ENCODE results near the gene CETN3. TPM values are rescaled to one million over a fixed set of nuclear protein-coding genes. Genes with fewer than 3 reads are reported as not detected.

The CETN3 gene
- total RNA-seq, 3 donors from 2014 or later (not counting 1 experiment from before 2014, with no cell fraction given) = 3.2 to 8.5 (median 4.0) TPM

DNA sequence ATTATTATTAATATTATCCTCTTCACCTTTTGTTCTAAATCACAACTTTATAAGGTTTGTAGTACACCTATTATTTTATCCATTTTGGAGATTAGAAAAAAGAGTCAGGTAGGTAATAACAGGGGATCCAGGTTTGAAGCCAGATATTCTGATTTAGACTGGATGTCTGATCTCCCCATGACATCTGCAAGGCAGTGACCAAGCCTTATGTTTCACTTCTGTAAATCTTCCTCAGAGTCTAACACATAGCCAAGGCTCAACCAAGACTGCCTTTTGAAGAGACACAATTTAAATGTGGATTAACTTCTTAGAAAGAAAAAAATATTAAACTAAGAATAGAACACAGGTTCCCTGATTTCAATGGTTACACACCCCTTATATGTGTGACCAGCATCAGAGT is 44.2 kb downstream of the CETN3 start:
- Histone ChIP-seq H3K4me1 (ENCODE audit: control insufficient read depth, insufficient read depth, low read length) (no peaks in the 10 kb centered on the region), H3K27me3 (ENCODE audit: control insufficient read depth, insufficient read depth, low read length) (peaks cover 2% of the 10 kb centered on the region), H3K27ac (ENCODE audit: low read length) (no peak overlapping the region), H3K9me3 (ENCODE audit: control insufficient read depth, insufficient read depth, low read length) (no peaks in the 10 kb centered on the region), H3K4me3 (ENCODE audit: low read length) (no peak overlapping the region), H3K36me3 (ENCODE audit: control insufficient read depth, insufficient read depth, low read length) (no peaks in the 10 kb centered on the region)
- DNase-seq = no peak
- TF ChIP-seq, protein P1, sequence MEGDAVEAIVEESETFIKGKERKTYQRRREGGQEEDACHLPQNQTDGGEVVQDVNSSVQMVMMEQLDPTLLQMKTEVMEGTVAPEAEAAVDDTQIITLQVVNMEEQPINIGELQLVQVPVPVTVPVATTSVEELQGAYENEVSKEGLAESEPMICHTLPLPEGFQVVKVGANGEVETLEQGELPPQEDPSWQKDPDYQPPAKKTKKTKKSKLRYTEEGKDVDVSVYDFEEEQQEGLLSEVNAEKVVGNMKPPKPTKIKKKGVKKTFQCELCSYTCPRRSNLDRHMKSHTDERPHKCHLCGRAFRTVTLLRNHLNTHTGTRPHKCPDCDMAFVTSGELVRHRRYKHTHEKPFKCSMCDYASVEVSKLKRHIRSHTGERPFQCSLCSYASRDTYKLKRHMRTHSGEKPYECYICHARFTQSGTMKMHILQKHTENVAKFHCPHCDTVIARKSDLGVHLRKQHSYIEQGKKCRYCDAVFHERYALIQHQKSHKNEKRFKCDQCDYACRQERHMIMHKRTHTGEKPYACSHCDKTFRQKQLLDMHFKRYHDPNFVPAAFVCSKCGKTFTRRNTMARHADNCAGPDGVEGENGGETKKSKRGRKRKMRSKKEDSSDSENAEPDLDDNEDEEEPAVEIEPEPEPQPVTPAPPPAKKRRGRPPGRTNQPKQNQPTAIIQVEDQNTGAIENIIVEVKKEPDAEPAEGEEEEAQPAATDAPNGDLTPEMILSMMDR (IDR thresholded peaks at IDR 0.05) = no peak
- intact Hi-C loops (cut with micrococcal nuclease) = no loop called here
- no peak for ATAC-seq
- no peak overlapping the region for H3K27ac Mint-ChIP-seq
- H3K4me1 Mint-ChIP-seq = no peaks in the 10 kb centered on the region
- H3K27me3 Mint-ChIP-seq (ENCODE audit: low read depth in 2 of 2) = peaks cover 7 to 19% of the 10 kb centered on the region in 2 donors
- H3K9me3 Mint-ChIP-seq = no peaks in the 10 kb centered on the region
- H3K4me3 Mint-ChIP-seq = no peak overlapping the region
- H3K36me3 Mint-ChIP-seq = no peaks in the 10 kb centered on the region

DNA sequence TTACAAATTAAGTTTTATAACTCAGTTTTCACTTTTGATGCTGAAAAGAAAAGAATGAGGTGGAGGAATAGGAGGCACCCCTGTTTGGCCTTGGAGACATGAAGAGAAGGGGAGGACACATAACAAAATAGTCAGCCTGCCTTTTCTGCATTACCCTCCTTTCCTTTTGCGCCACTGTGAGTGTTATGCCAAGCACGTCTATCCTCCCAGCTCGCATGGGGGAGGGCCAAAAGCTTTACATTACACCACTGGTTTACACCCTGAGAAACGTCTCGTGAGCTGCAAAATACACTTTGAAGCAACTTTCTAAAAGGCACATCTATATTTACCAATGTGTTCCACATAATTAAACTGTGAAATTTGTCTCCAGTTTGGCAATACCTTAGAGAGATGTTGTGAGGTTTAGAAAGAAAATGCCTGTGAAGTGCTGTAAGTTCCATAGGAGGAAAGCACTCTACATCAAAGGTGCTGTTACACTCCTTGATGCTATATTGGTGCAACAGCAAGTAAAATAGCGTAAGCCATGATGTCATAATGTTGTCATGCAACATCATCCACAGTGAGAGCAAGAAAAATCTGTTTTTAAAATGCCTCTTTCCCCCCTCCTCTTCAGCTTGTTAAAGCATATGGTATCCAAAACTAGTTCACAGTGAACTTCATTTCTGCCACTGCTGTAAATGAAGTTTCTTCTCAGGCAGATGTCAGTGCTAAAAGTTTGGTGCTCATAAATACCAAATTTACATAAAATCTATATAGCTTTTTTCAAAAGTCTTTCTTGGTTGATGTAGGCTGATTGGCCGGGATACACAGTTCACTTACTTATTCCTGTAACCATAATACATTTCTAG is 50.3 kb downstream of the CETN3 start:
- no peak overlapping the region for H3K27ac ChIP-seq (ENCODE audit: low read length)
- H3K9me3 ChIP-seq (ENCODE audit: control insufficient read depth, insufficient read depth, low read length) = no peaks in the 10 kb centered on the region
- no peaks in the 10 kb centered on the region for H3K36me3 Mint-ChIP-seq
- peaks cover 2% of the 10 kb centered on the region for H3K27me3 ChIP-seq (ENCODE audit: control insufficient read depth, insufficient read depth, low read length)
- H3K36me3 ChIP-seq (ENCODE audit: control insufficient read depth, insufficient read depth, low read length) = no peaks in the 10 kb centered on the region
- no peak overlapping the region for H3K27ac Mint-ChIP-seq
- DNase-seq (no peak), ATAC-seq (no peak)
- no peak overlapping the region for H3K4me3 ChIP-seq (ENCODE audit: low read length)
- 91% methylated on average over 7 of the region's 7 CpGs for WGBS (ENCODE audit: insufficient coverage)
- peaks cover 6 to 26% of the 10 kb centered on the region in 2 donors for H3K27me3 Mint-ChIP-seq (ENCODE audit: low read depth in 2 of 2)
- no peaks in the 10 kb centered on the region for H3K4me1 ChIP-seq (ENCODE audit: control insufficient read depth, insufficient read depth, low read length)
- no peak overlapping the region for H3K4me3 Mint-ChIP-seq
- TF ChIP-seq, protein P1 (IDR thresholded peaks at IDR 0.05) = no peak
- intact Hi-C loops (cut with micrococcal nuclease) = no loop called here
- H3K4me1 Mint-ChIP-seq = no peaks in the 10 kb centered on the region
- H3K9me3 Mint-ChIP-seq = no peaks in the 10 kb centered on the region

DNA sequence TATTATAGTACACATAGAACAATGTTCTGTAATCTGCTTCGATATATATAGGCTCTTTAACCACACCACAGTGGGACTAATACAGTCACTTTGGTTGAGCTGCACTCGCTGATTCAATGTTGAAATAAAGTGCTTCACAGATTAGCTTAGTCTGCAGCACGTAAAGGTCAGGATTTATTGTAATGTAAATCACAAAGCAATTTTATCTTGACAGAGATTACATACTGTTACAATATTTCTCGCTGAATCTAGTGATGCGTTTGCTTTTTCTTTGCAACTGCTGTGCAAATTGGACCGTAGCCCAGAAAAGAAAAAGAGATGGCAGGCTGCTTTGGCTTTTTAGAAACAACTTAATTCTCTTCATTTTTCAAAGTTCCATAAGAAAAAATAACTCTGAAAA is 52.9 kb downstream of the CETN3 start:
- Mint-ChIP-seq H3K27ac (no peak overlapping the region), H3K4me3 (no peak overlapping the region), H3K27me3 (ENCODE audit: low read depth in 2 of 2) (peaks cover 6 to 13% of the 10 kb centered on the region in 2 donors), H3K4me1 (no peaks in the 10 kb centered on the region), H3K9me3 (no peaks in the 10 kb centered on the region), H3K36me3 (no peaks in the 10 kb centered on the region)
- 87% methylated on average over 6 of the region's 6 CpGs for whole genome bisulfite sequencing (ENCODE audit: insufficient coverage)
- no peak for DNase-seq
- ATAC-seq = no peak
- no peaks in the 10 kb centered on the region for H3K9me3 ChIP-seq (ENCODE audit: control insufficient read depth, insufficient read depth, low read length)
- no peak overlapping the region for H3K4me3 ChIP-seq (ENCODE audit: low read length)
- no peaks in the 10 kb centered on the region for H3K4me1 ChIP-seq (ENCODE audit: control insufficient read depth, insufficient read depth, low read length)
- peaks cover 2% of the 10 kb centered on the region for H3K27me3 ChIP-seq (ENCODE audit: control insufficient read depth, insufficient read depth, low read length)
- intact Hi-C loops (cut with micrococcal nuclease) = no loop called here
- H3K36me3 ChIP-seq (ENCODE audit: control insufficient read depth, insufficient read depth, low read length) = no peaks in the 10 kb centered on the region
- TF ChIP-seq, protein P1 (IDR thresholded peaks at IDR 0.05) = no peak
- H3K27ac ChIP-seq (ENCODE audit: low read length) = no peak overlapping the region

- Histone ChIP-seq H3K27ac (ENCODE audit: low read length) (no peak overlapping the region), H3K4me3 (ENCODE audit: low read length) (no peak overlapping the region), H3K4me1 (ENCODE audit: control insufficient read depth, insufficient read depth, low read length) (no peaks in the 10 kb centered on the region), H3K36me3 (ENCODE audit: control insufficient read depth, insufficient read depth, low read length) (no peaks in the 10 kb centered on the region), H3K27me3 (ENCODE audit: control insufficient read depth, insufficient read depth, low read length) (peaks cover 2% of the 10 kb centered on the region), H3K9me3 (ENCODE audit: control insufficient read depth, insufficient read depth, low read length) (no peaks in the 10 kb centered on the region)
- Mint-ChIP-seq H3K4me3 (no peak overlapping the region), H3K27ac (no peak overlapping the region), H3K9me3 (no peaks in the 10 kb centered on the region), H3K27me3 (ENCODE audit: low read depth in 2 of 2) (peaks cover 6 to 10% of the 10 kb centered on the region in 2 donors), H3K36me3 (no peaks in the 10 kb centered on the region), H3K4me1 (no peaks in the 10 kb centered on the region)
- ATAC-seq (no peak), DNase-seq (no peak)
- TF ChIP-seq, protein P1 (IDR thresholded peaks at IDR 0.05) = no peak
- intact Hi-C loops (cut with micrococcal nuclease) = no loop called here
These were observed 53.4 kb downstream of the CETN3 start for GRCh38 chr5:90356176-90356575.
